Liver (tissue), 9 donors: Measurements from ENCODE around the gene IFNA8. TPM values are rescaled to one million over a fixed set of nuclear protein-coding genes. Genes with fewer than 3 reads are reported as not detected.

Experiments used
- DNase-seq: peaks from one replicate; pipeline ENCODE4 v3.0.0-alpha.2; 2017; ENCODE audit warnings: low spot score
- H3K27ac ChIP-seq, 2 donors: one replicate each; pipeline ENCODE4 v1.7.0; 2013; ENCODE audit warnings: inconsistent platforms in 2 of 2, low read length in 2 of 2, control low read depth in 1 of 2, low read depth in 1 of 2, mild to moderate bottlenecking in 1 of 2
- H3K27me3 ChIP-seq, 4 donors: one replicate each; pipeline versions ENCODE4 v1.6.1 to v1.7.0; 2013; ENCODE audit warnings: low read length in 3 of 4, inconsistent platforms in 1 of 4, mild to moderate bottlenecking in 1 of 4, moderate library complexity in 1 of 4; ENCODE audit not compliant: control insufficient read depth in 4 of 4, insufficient read depth in 4 of 4
- H3K36me3 ChIP-seq, 4 donors: one replicate each; pipeline versions ENCODE4 v1.6.1 to v1.7.0; 2013; ENCODE audit warnings: low read length in 3 of 4, mild to moderate bottlenecking in 3 of 4, low read depth in 1 of 4, moderate library complexity in 1 of 4; ENCODE audit not compliant: control insufficient read depth in 4 of 4, insufficient read depth in 3 of 4
- H3K4me1 ChIP-seq, 4 donors: one replicate each; pipeline versions ENCODE4 v1.6.1 to v1.7.0; 2013; ENCODE audit warnings: low read length in 3 of 4, mild to moderate bottlenecking in 3 of 4, moderate library complexity in 1 of 4; ENCODE audit not compliant: control insufficient read depth in 4 of 4, insufficient read depth in 4 of 4
- H3K4me3 ChIP-seq, 3 donors: one replicate each; pipeline versions ENCODE4 v1.6.1 to v1.7.0; 2013; ENCODE audit warnings: low read length in 3 of 3, control low read depth in 1 of 3, low read depth in 1 of 3, mild to moderate bottlenecking in 1 of 3
- H3K9ac ChIP-seq, 2 donors: one replicate each; pipeline ENCODE4 v1.7.0; 2013; ENCODE audit warnings: low read length in 2 of 2, mild to moderate bottlenecking in 2 of 2, moderate library complexity in 2 of 2, control low read depth in 1 of 2, low read depth in 1 of 2
- H3K9me3 ChIP-seq, 4 donors: one replicate each; pipeline versions ENCODE4 v1.6.1 to v1.7.0; 2013; ENCODE audit warnings: low read length in 3 of 4; ENCODE audit not compliant: control insufficient read depth in 4 of 4
- CTCF ChIP-seq: fragments of 150-350 bp; IDR thresholded peaks from 2 replicates; pipeline ENCODE4 v1.5.1; 2017; ENCODE audit warnings: improper control_type of control experiment, low read depth, low read length; ENCODE audit not compliant: missing input control
- EGR1 ChIP-seq, 2 donors: IDR thresholded peaks; 2 replicates each; pipeline ENCODE4 v1.6.1; 2016 to 2018; ENCODE audit warnings: antibody characterized with exemption in 2 of 2, low read depth in 2 of 2
- FOXA1 ChIP-seq: IDR thresholded peaks from 2 replicates; pipeline ENCODE4 v1.6.1; 2016; ENCODE audit warnings: antibody characterized with exemption
- HNF4G ChIP-seq: IDR thresholded peaks from 2 replicates; pipeline ENCODE4 v1.6.1; 2016; ENCODE audit warnings: antibody characterized with exemption
- MAX ChIP-seq: IDR thresholded peaks from 2 replicates; pipeline ENCODE4 v1.6.1; 2016; ENCODE audit warnings: antibody characterized with exemption
- NR2F2 ChIP-seq: IDR thresholded peaks from 2 replicates; pipeline ENCODE4 v1.6.1; 2016; ENCODE audit warnings: antibody characterized with exemption
- RAD21 ChIP-seq, 2 donors: IDR thresholded peaks; 2 replicates each; pipeline ENCODE4 v1.6.1; 2016; ENCODE audit warnings: antibody characterized with exemption in 2 of 2, mild to moderate bottlenecking in 2 of 2
- REST ChIP-seq: IDR thresholded peaks from 2 replicates; pipeline ENCODE4 v1.6.1; 2016; ENCODE audit warnings: antibody characterized with exemption, mild to moderate bottlenecking
- RXRA ChIP-seq, 2 donors: IDR thresholded peaks; 2 replicates each; pipeline ENCODE4 v1.6.1; 2017 to 2018; ENCODE audit warnings: antibody characterized with exemption in 2 of 2, mild to moderate bottlenecking in 1 of 2
- SP1 ChIP-seq: IDR thresholded peaks from 2 replicates; pipeline ENCODE4 v1.6.1; 2018; ENCODE audit warnings: antibody characterized with exemption, mild to moderate bottlenecking
- YY1 ChIP-seq: IDR thresholded peaks from 2 replicates; pipeline ENCODE4 v1.6.1; 2016; ENCODE audit warnings: antibody characterized with exemption, mild to moderate bottlenecking
- ZBTB33 ChIP-seq: IDR thresholded peaks from 2 replicates; pipeline ENCODE4 v1.6.1; 2016; ENCODE audit warnings: antibody characterized with exemption
- WGBS: extraction: QIAGEN DNeasy Blood & Tissue Kit; methylation state at CpG from one replicate; pipeline ENCODE4 v1.1.7; 2013; 5-methylcytosine and 5-hydroxymethylcytosine counted together
- polyA plus RNA-seq, 2 donors: library from polyadenylated mRNA; stranded (reverse) in 1 of 2; unstranded in 1 of 2; fragments of 200-250 nt in 1 of 2; fragments of >200 nt in 1 of 2; fragmentation: Nextera tagmentation in 1 of 2; extraction: Ambion mirVana in 1 of 2; gene quantifications; one replicate each; pipeline versions ENCODE4 v1.2.1 to v1.2.3, GENCODE V29; 2013 to 2015
- total RNA-seq, 2 donors: library from RNA; depleted of rRNA; stranded (reverse); fragments of >200 nt; gene quantifications; one replicate each; pipeline ENCODE4 v1.2.3, GENCODE V29; 2014
- donor health status: healthy.
- donor health status: healthy.
- donor health status: healthy.
- donor health status: healthy.
- donor health status: healthy.

IFNA8 gene
- total and polyA plus RNA-seq, 4 donors, result not detected

- H3K4me3 ChIP-seq, result no peak within 1 kb of the TSS
- H3K36me3 ChIP-seq, result no peaks in the 10 kb centered on the region
- DNase-seq, result no peak
- no peak within 1 kb of the TSS for H3K27ac ChIP-seq
- H3K9me3 ChIP-seq, result no peaks in the 10 kb centered on the region
- H3K27me3 ChIP-seq, result peaks cover 0 to 8% (median 4%) of the 10 kb centered on the region in 4 donors
- WGBS, result 31% methylated on average over 1 of the region's 1 CpG
- peaks cover 0 to 6% (median 0%) of the 10 kb centered on the region in 4 donors for H3K4me1 ChIP-seq
- no peak for TF ChIP-seq EGR1 (IDR thresholded peaks at IDR 0.05; ENCODE audit: low read depth in 2 of 2)
- TF ChIP-seq FOXA1, result no peak
- TF ChIP-seq ZBTB33, result no peak
- no peak for TF ChIP-seq RAD21 (IDR thresholded peaks at IDR 0.05)
- no peak for TF ChIP-seq RXRA (IDR thresholded peaks at IDR 0.05)
- no peak for TF ChIP-seq SP1
- TF ChIP-seq YY1, result no peak
- no peak for TF ChIP-seq MAX
- H3K9ac ChIP-seq, result no peak within 1 kb of the TSS
Observed at GRCh38 chr9:21385131-21385670, 23.7 kb upstream of the IFNA8 start, which contains the start of gene IFNA2. Gene IFNA2 (minus strand): TSS chr9:21385398. CDS start chr9:21385329, 69 bp downstream.

- no peaks in the 10 kb centered on the region for H3K36me3 ChIP-seq
- H3K4me3 ChIP-seq, result no peak overlapping the region
- no peaks in the 10 kb centered on the region for H3K9me3 ChIP-seq
- 79% methylated on average over 6 of the region's 6 CpGs for WGBS
- H3K4me1 ChIP-seq, result peaks cover 0 to 9% (median 5%) of the 10 kb centered on the region in 4 donors
- H3K9ac ChIP-seq, result no peak overlapping the region
- H3K27me3 ChIP-seq, result peaks cover 0 to 10% (median 3%) of the 10 kb centered on the region in 4 donors
- H3K27ac ChIP-seq, result no peak overlapping the region
- DNase-seq, result no peak
- no peak for TF ChIP-seq FOXA1
- TF ChIP-seq MAX, result no peak
- no peak for TF ChIP-seq EGR1 (IDR thresholded peaks at IDR 0.05; ENCODE audit: low read depth in 2 of 2)
- no peak for TF ChIP-seq REST
- TF ChIP-seq NR2F2, result no peak
- TF ChIP-seq CTCF, result peak; percentile 27
- no peak for TF ChIP-seq HNF4G
Observed at GRCh38 chr9:21392270-21392669, 16.6 kb upstream of the IFNA8 start.
